B cell (primary cell): ENCODE measurements around the gene TNFAIP2.

Experiments used
- EZH2 ChIP-seq: IDR thresholded peaks from 2 replicates; pipeline ENCODE4 v1.6.1; 2012; ENCODE audit warnings: borderline replicate concordance, low read depth, mild to moderate bottlenecking, moderate library complexity, low read length; ENCODE audit not compliant: insufficient read depth, poor library complexity, severe bottlenecking
- TF ChIP-seq, protein P1 (sequence below): fragments of 200-600 bp; IDR thresholded peaks from one replicate; pipeline ENCODE4 v1.8.0; 2022; ENCODE audit warnings: antibody characterized with exemption, mild to moderate bottlenecking

DNA sequence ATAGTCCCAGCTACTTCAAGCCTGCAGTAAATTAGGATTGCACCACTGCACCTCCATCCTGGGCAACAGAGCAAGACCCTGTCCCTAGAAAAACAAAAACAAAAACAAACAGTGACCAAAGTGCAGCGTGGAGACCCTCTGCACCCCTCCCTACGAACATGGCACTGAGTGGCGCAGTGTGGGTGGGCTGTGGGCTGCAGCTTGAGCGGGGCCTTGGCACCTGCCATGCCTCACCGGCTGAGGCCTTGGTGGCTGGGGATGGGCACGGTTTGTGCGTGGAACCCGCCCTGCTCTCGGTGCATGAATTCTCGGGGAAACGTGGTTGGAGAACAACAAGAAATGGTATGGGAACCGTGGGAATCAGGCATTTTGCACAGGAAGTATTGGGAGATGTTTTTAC lies 60.8 kb downstream of the TNFAIP2 start:
- no peak for TF ChIP-seq EZH2
- TF ChIP-seq, protein P1, sequence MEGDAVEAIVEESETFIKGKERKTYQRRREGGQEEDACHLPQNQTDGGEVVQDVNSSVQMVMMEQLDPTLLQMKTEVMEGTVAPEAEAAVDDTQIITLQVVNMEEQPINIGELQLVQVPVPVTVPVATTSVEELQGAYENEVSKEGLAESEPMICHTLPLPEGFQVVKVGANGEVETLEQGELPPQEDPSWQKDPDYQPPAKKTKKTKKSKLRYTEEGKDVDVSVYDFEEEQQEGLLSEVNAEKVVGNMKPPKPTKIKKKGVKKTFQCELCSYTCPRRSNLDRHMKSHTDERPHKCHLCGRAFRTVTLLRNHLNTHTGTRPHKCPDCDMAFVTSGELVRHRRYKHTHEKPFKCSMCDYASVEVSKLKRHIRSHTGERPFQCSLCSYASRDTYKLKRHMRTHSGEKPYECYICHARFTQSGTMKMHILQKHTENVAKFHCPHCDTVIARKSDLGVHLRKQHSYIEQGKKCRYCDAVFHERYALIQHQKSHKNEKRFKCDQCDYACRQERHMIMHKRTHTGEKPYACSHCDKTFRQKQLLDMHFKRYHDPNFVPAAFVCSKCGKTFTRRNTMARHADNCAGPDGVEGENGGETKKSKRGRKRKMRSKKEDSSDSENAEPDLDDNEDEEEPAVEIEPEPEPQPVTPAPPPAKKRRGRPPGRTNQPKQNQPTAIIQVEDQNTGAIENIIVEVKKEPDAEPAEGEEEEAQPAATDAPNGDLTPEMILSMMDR = no peak
